Caco-2 (cell line): Measurements from ENCODE around the gene PLEKHA6. TPM values are rescaled to one million over a fixed set of nuclear protein-coding genes. Genes with fewer than 3 reads are reported as not detected.
A peak's percentile ranks its signal among the peaks of the same experiment; 100 is the strongest.

ENCODE experiments used
- BruUV-seq: library from RNA; stranded (reverse); fragments of 400-500 nt; replicated peaks from 2 replicates; lab custom pipeline; 2021; lab: Mats Ljungman, UMichigan
- CTCF ChIA-PET: fragments of 300-600 bp; sonication (Branson Sonifier 250); formaldehyde crosslinking; loops from one replicate; lab custom pipeline; 2022; ENCODE audit warnings: antibody characterized with exemption; lab: Charles Lee
- POLR2A ChIA-PET: fragments of 300-600 bp; sonication (Branson Sonifier 250); formaldehyde crosslinking; loops from one replicate; lab custom pipeline; 2022; ENCODE audit warnings: antibody characterized with exemption; lab: Charles Lee
- DNase-seq, 2 experiments: peaks; one replicate each; pipeline versions ENCODE4 v3.0.0 to v3.0.0-alpha.2; 2020 to 2022
- H3K27me3 ChIP-seq: replicated peaks from 2 replicates; pipeline ENCODE4 v1.6.0; 2011; ENCODE audit warnings: low read length; ENCODE audit not compliant: control insufficient read depth, insufficient read depth
- H3K36me3 ChIP-seq: 2 replicates; pipeline ENCODE4 v1.5.1; 2011; ENCODE audit warnings: low read length; ENCODE audit not compliant: control insufficient read depth, insufficient read depth
- H3K4me1 ChIP-seq: fragments of 250-450 bp; sonication (Bioruptor Pico); 2 replicates; pipeline ENCODE4 v1.5.1; 2020; ENCODE audit warnings: mild to moderate bottlenecking
- H3K4me3 ChIP-seq: 2 replicates; pipeline ENCODE4 v1.5.1; 2011; ENCODE audit warnings: low read depth, mild to moderate bottlenecking, control low read depth, low read length
- H3K9me3 ChIP-seq: fragments of 250-450 bp; sonication (Bioruptor Pico); 2 replicates; pipeline ENCODE4 v1.5.1; 2020; ENCODE audit warnings: mild to moderate bottlenecking, moderate library complexity
- H3K27ac Mint-ChIP-seq: one replicate; pipeline ENCODE4 v1.8.0; 2022; ENCODE audit warnings: mixed read lengths; ENCODE audit not compliant: unreplicated experiment
- H3K27me3 Mint-ChIP-seq: one replicate; pipeline ENCODE4 v1.8.0; 2022; ENCODE audit warnings: mixed read lengths; ENCODE audit not compliant: insufficient read depth, unreplicated experiment
- H3K36me3 Mint-ChIP-seq: one replicate; pipeline ENCODE4 v1.8.0; 2022; ENCODE audit warnings: mild to moderate bottlenecking, mixed read lengths; ENCODE audit not compliant: insufficient read depth, unreplicated experiment
- H3K4me1 Mint-ChIP-seq: one replicate; pipeline ENCODE4 v1.8.0; 2022; ENCODE audit warnings: low read depth, mixed read lengths; ENCODE audit not compliant: unreplicated experiment
- H3K4me3 Mint-ChIP-seq: one replicate; pipeline ENCODE4 v1.8.0; 2022; ENCODE audit warnings: mild to moderate bottlenecking, moderate library complexity, mixed read lengths; ENCODE audit not compliant: unreplicated experiment
- H3K9me3 Mint-ChIP-seq: one replicate; pipeline ENCODE4 v1.8.0; 2022; ENCODE audit warnings: mixed read lengths; ENCODE audit not compliant: unreplicated experiment
- CTCF ChIP-seq, 2 experiments: fragments of 200-600 bp in 1 of 2; IDR thresholded peaks; 1 replicate in 1 of 2; 2 replicates in 1 of 2; pipeline versions ENCODE4 v1.5.1 to v1.8.0; 2011 to 2022; ENCODE audit warnings: antibody characterized with exemption in 1 of 2, control low read depth in 1 of 2, inconsistent platforms in 1 of 2, low read depth in 1 of 2, low read length in 1 of 2, mild to moderate bottlenecking in 1 of 2, moderate library complexity in 1 of 2; ENCODE audit not compliant: insufficient read depth in 1 of 2, severe bottlenecking in 1 of 2, unreplicated experiment in 1 of 2
- intact Hi-C: fragments of 100-400 bp; cut with micrococcal nuclease; formaldehyde crosslinking; loops from one replicate; pipeline ENCODE4 v1.10.0; 2022; ENCODE audit not compliant: unreplicated experiment
- total RNA-seq: library from RNA; stranded (reverse); gene quantifications from 2 replicates; pipeline ENCODE4 v1.2.3, GENCODE V29; 2022

Gene PLEKHA6
- total RNA-seq, 1 experiment from 2014 or later, result 18.8 TPM

GRCh38 chr1:204190212-204191211 is 169.2 kb downstream of the PLEKHA6 start:
- Mint-ChIP-seq H3K4me1 (peaks cover 3% of the 10 kb centered on the region), H3K9me3 (peaks cover 8% of the 10 kb centered on the region), H3K27ac (no peak overlapping the region), H3K27me3 (no peaks in the 10 kb centered on the region), H3K4me3 (peak overlapping the region; percentile 60), H3K36me3 (no peaks in the 10 kb centered on the region)
- H3K9me3 ChIP-seq, result no peaks in the 10 kb centered on the region
- H3K36me3 ChIP-seq, result no peaks in the 10 kb centered on the region
- no TSS peak for BruUV-seq
- peak overlapping the region; percentile 22 for H3K4me3 ChIP-seq
- DNase-seq, result peak; percentile 69 to 82
- ChIA-PET POLR2A (interaction anchor here (0.6 to 1.6 kb wide), 3 partner anchors 8 to 53 kb away, joined by 3 read pairs; partner anchors contain the start of gene GOLT1A), CTCF (interaction anchor here (1.1 to 1.4 kb wide), 2 partner anchors 8 to 23 kb away, joined by 3 to 7 read pairs; partner anchors contain the start of gene GOLT1A)
- no peak for TF ChIP-seq CTCF (IDR thresholded peaks at IDR 0.05; ENCODE audit: insufficient read depth in 1 of 2, low read depth in 1 of 2, low read length in 1 of 2, severe bottlenecking in 1 of 2, unreplicated experiment in 1 of 2)
- H3K4me1 ChIP-seq, result peaks cover 21% of the 10 kb centered on the region
- no peaks in the 10 kb centered on the region for H3K27me3 ChIP-seq
- intact Hi-C loops, result no loop called here

- no peaks in the 10 kb centered on the region for H3K27me3 ChIP-seq
Observed at GRCh38 chr1:204188959-204189639, 170.6 kb downstream of the PLEKHA6 start.

More at GRCh38 chr1:204188959-204189639, 170.6 kb downstream of the PLEKHA6 start:
- no peaks in the 10 kb centered on the region for H3K27me3 Mint-ChIP-seq
- peaks cover 15% of the 10 kb centered on the region for H3K4me1 ChIP-seq
- no peaks in the 10 kb centered on the region for H3K9me3 ChIP-seq
- no TSS peak for BruUV-seq
- no peak overlapping the region for H3K4me3 ChIP-seq
- no peaks in the 10 kb centered on the region for H3K4me1 Mint-ChIP-seq
- H3K36me3 ChIP-seq, result no peaks in the 10 kb centered on the region
- POLR2A ChIA-PET, result no interaction called here
- no peak overlapping the region for H3K4me3 Mint-ChIP-seq
- H3K27ac Mint-ChIP-seq, result no peak overlapping the region
- CTCF ChIA-PET, result interaction anchor here (1.4 kb wide), 1 partner anchor 10 kb away, joined by 7 read pairs; no protein-coding TSS in a partner anchor
- no peak for TF ChIP-seq CTCF (IDR thresholded peaks at IDR 0.05; ENCODE audit: insufficient read depth in 1 of 2, low read depth in 1 of 2, low read length in 1 of 2, severe bottlenecking in 1 of 2, unreplicated experiment in 1 of 2)
- intact Hi-C loops, result no loop called here
- DNase-seq, result no peak
- H3K36me3 Mint-ChIP-seq, result no peaks in the 10 kb centered on the region
- H3K9me3 Mint-ChIP-seq, result no peaks in the 10 kb centered on the region
